Measurements from ENCODE around the gene CD300LB.
A peak's percentile ranks its signal among the peaks of the same experiment; 100 is the strongest.
"Not testable (repeated sequence)": the region's sequence is repeated elsewhere in the genome, so short reads cannot be mapped to it uniquely, and the experiment has no call there.

The CD300LB gene

DNA sequence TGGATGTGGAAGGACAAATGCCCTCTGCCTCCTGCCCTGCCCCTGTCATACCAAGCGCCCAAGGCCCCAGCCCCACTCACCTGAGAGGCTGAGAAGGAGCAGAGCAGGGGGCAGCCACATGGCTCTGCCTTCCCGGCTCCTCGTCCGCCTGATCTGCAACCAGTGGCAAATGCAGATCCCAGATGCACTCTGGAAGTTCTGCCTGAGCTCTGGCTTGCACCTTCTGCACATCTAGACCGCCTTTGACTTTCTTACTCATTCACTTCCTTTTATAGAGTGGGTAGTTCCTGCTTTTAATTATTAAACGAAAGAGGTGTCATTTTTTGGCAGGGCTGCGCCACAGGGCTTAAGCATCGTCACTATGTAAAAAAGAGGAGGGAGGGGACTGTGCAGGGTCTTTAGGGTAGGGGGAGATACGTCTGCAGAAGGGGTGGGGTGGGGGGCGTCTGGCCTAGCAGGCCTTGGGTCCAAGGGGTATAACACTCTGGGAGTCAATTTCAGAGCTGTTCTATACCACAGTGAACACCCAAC is at the start of gene CD300LB:
CD300LB (minus strand) TSS at position 245 of the 531 bp plus-strand sequence; CDS start at position 120, 125 bp downstream.
- DNase-seq, result peak in 1 of 2 experiments; percentile 8

DNA sequence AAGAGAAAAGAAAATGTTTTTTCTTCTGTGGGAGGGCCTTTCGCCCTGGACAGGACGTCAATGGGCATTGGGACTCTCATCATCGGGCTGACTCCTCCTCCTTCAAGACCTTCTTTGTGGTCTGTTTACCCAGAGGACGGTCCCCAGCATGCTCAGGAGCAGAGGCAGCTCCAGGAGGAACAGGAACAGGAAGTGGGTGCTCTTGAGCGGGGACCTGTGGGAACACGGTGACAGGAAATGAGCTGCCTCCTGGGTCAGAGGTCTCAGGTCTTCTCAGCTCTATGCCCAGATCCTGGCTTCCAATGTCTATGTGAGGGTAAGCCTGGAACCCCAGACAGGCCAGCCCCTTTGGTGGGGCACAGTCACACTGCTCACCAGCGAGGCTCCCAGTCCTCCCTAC is 48.6 kb upstream of the CD300LB start:
- DNase-seq, result peak; percentile 64 to 74

DNA sequence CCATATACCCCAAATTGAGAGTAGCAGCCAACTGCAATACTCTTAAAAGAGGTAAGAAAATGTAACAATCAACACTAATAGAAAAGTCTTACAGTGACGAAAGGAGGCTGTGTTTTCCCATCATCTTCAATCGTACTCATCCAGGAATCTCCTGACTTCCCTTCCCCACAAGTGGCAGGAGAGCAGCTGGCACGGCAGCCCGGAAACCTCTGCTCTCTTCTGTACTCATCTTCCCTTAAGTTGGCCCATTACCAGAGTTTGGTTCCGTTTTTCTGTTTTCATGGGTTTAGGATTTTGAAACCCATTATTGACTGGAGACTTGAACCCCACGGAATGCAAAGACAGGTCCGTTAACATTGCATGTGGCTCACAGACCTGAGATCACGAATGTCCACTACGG is 47.7 kb upstream of the CD300LB start:
- no peak for DNase-seq

DNA sequence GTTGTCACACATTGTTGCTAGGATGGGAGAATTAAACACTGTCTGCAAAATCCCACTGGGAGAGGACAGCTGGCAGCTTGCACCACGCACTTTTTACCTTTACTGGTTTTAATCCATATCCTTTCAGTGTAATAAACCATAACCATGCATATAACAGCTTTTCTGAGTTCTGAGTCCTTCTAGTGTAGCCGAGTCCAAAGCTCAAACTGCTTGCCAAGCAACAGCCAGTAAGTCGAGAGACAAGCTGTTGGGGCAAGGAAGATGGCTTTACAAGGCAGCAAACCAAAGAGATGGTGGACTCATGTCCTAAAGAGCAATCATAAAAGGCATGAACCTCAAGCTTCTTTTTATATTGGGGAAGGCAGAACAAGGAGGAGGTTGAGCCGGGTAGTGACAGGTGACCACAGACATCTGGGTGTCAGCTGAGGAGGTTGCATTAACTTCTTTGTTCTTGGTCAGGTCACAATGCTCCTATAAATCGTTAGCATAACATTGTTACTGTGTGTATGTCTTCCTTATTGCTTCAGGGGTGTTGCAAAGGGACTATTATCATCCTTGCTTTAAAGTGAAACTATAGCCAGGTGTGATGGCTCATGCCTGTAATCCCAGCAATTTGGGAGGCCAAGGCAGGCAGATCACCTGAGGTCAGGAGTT is 43.3 kb upstream of the CD300LB start:
- DNase-seq, result no peak

DNA sequence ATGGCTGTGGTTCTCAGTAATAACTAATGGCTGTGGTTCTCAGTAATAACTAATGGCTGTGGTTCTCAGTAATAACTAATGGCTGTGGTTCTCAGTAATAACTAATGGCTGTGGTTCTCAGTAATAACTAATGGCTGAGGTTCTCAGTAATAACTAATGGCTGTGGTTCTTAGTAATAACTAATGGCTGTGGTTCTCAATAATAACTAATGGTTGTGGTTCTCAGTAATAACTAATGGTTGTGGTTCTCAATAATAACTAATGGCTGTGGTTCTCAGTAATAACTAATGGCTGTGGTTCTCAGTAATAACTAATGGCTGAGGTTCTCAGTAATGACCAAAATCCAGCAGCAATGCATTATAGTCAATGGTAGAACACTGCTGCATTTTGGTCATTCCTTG is 42.4 kb upstream of the CD300LB start:
- not testable (repeated sequence) for DNase-seq

DNA sequence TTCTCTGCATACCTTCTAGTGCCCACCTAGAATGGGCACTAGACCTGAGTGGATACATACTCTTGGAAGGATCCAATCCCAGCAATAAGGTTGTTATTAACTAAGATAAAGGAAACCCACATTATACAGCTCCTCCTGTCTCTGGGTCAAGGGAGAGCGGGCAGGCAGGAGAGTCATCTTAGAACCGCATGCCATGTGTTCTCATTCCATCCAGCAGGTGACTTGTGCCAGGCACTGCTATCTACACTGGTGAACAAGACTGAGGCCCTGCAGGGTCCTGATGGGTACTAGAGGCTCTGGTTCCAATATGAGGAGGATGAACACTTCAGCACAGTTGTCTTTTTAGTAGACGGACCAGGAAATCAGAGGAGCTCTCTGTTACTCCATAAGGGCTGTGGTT is 41.9 kb upstream of the CD300LB start:
- DNase-seq, result no peak

DNA sequence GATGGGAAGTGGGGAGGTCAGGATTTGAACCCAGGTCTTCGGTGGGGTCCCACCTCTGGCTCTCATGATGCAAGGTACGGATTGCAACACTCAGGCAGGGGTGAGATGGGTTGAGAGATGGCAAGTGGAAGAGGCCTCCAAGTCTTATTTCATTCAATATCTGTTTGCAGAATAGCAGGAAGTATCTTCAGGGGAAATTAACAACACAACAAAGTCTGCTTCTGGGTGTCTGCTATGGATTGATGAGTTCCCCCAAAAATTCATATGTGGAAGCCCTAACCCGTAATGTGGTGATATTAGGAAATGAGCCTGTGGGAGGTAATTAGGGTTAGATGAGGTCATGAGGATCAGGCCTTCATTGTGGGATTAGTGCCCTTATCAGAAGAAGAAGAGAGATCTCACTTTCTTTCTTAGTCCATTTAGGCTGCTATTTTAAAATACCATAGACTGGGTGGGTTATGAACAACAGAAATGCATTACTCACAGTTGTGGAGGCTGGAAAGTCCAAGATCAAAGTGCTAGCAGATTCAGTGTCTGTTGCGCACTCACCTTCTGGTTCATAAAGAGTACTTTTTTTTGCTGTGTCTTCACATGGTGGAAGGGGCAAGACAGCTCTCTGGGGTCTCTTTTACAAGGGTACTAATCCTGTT is 40.5 kb upstream of the CD300LB start:
- no peak for DNase-seq

DNA sequence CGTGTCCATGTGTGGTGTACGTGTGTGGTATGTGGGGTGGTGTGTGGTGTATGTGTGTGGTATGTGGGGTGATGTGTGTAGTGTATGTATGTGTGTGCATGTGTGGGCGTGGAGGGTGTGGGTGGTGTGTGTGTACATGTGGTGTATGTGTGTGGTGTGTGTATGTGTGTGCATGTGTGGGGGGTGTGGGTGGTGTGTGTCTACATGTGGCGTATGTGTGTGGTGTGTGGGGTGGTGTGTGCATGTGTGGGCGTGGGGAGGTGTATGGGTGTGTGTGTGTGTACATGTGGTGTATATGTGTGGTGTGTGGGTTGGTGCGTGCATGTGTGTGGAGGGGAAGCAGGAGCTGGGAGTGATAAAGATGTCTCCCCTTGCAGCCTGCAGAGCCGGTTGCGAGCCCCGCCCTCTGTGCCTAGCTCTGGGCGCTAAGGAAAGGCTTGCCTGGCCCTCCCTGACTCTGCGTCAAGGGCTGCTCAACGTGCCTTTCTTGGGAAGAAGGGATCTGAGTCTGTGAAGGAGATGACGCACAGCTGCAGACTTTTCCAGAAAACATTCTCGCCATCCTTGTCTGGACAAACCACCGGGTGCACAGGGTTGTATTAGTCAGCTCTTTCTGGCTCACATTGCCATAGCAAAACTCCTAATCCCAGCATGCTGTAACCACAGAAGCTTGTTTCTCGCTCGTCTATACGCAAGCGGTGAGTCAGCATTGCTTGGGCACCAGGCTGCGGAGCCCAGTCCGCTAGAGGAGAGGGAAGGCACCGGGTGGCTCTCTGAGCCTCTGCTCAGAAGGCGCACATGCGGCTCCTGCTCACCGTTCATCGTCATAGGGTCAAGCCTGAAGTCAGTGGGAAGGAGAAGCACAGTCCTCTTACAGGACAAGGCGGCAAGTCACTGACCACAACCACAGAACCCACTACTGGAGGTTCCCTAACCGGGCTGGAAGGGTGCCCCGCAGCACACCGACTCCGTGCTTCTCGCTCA is 38.0 kb upstream of the CD300LB start:
- DNase-seq, result peak; percentile 95 to 96

DNA sequence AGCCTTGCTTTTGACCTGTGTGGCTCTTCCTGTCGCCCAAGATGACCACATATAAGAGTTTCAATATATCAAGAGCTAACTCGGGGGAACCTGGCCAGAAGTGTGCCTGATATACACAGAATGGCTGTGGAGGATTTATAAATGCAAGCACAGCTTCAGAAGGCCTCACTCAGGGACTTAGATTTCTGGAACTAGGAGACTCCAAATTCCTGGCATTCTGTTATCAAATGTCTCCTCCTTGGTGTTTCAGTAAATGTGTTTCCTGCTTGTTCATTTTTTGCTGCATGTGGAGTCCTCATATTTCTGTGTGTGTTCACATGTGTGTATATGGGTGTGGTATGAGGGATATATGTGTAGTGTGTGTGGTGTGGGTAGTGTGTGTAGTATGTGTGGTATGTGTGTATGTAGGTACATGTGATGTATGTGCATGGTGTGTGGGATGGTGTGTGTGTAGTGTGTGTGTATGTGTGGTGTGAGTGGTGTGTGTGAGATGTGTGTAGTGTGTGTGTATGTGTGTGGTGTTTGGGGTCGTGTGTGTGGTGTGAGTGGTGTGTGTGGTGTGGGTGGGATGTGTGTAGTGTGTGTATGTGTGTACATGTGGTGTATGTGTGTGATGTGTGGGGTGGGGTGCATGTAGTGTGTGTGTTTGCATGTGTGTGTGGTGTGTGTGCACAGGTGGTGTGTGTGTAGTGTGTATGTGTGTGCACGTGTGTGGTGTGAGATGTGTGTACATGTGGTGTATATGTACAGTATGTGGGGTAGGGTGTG is 37.0 kb upstream of the CD300LB start:
- DNase-seq, result no peak

DNA sequence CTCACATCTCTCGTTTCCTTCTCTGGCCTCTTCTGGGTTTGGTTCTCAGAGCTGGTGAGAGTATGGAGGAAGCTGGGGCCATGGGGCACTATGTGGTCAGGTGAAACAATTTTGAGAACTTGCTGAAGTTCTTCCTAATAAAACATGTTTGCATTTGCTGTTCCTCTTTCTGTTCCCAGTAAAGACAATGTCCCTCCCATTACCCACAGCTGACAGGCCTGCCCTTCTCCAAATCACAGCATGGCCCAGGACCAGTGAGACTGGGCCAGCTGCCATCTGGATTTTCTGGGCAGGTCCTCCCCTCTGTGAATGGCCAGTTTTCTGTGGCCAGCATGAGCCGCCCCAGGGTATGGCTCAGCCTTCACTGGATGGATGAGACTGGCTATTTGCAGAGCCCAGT is 36.1 kb upstream of the CD300LB start, which contains the start of gene CD300H:
CD300H (minus strand) TSS at position 113 of the 400 bp plus-strand sequence.
- DNase-seq, result no peak

DNA sequence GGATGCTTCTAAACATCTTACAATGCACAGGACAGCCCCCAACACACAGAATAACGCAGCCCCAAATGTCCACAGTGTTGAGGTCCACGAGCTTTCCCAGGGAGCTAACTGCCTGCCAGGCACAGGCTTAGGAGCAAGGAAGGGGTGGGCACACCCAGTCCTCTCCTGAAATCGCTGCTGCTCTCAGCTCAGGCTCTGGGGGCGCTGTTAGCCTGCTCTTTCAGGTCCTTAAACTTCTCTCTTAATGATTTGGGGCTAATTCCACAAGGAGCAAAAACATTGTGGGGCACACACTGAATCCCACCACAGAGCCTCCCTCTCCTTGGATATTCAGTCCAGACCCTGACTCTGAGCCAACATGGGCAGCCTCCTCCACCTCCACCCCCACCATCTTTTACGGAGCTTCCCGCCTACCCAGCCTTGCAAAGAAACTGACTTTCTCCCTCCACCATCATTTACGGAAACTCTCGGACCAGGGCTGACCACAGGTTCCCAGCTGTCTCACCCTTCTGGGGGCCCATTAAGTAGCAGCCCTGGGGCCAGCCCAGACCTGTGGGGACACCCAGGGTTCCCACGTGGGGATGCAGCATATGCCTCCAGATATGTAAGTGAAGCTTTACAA is 35.0 kb upstream of the CD300LB start:
- peak; percentile 72 to 90 for DNase-seq

DNA sequence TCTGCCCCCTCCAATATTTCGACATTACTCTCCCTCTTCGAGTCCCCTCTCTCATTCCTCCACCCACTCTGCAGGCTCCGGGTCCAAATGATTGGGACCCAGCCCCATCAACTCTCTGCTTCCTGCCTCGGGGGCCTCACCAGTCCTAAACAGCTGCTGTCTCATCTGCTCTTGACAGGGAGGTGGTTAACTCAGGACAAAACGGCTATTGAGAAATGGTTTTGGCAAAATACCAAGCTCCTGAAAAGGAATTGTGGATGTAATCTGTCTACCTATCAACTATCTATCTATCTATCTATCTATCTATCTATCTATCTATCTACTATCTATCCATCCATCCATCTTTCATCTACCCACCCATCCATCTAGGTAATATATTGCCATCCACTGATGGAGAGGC is 33.9 kb upstream of the CD300LB start:
- DNase-seq, result no peak

DNA sequence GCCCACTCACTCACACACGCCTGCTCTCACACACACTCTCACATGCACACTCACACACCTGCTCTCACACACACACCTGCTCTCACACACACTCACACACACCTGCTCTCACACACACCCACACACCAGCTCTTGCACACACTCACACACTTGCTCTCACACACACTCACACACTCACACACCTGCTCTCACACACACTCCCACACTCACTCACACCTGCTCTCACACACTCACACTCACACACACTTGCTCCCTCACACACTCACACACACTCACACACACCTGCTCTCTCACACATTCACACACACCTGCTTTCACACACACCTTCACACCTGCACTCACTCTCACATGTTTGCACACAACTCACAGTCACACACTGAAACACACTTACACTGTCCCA is 32.1 kb upstream of the CD300LB start:
- DNase-seq, result no peak

DNA sequence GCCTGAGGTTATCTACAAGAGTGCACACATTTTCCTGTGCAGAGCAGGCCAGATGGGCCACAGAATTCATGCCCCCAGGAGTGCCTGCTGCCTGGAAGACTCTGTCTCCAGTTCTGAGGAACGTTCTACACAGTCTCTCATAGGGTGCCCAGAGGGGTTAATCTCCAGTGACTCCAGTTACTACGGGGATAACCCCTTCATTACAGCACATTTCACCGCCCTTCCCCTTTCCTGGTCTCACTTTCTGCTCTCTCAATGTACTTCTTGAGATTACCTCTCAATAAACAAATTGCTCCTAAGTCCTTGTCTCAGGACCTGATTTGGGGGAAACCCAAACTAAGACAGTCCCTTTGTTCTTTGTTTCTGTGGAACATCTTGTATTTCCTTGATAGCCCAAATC is 30.3 kb upstream of the CD300LB start:
- DNase-seq, result no peak

DNA sequence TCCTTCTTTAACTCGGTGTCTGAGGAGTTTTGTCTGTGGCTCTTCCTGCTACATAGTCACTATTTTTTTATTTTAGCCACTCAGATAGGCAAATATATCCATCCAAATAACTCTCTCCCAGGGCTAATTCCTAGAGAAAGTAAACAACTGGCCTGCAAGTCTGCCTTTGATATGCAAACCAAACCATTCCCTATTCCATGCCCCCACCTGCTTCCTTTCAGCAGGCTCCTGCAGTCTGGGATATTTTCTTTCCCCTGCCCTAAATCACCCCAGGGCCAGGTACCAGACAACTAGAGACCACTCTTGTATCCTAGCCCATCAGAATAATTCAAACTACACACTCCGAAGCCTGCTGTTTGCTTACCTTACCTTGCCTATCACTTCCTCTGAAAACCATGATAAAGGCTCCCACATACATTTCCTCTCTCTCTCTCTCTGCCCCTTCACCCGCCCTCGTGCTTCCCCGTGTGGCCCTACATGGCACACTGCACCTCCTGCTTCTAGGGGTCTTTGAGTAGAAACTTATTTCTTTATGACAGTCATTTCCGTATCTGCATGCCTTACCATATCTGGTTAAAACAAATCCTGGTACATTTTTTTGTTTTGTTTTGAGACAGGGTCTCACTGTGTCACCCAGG is 27.7 kb upstream of the CD300LB start:
- DNase-seq, result no peak

DNA sequence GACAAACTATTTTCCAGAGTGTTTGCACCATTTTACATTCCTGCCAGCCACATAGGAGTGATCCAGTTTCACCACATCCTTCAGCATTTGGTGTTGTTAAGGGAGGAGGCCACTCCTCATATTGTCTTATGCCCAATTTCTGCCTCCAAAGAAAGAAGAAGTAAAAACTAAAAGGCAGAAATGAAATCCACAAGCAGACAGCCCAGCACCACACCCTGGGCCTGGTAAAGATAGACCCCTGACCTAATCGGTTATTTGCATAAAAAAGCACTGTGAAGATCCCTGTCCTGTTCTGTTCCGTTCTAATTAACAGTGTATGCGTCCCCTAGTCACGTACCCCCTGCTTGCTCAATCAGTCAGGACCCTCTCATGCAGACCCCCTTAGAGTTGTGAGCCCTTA is 27.1 kb upstream of the CD300LB start:
- not testable (repeated sequence) for DNase-seq

DNA sequence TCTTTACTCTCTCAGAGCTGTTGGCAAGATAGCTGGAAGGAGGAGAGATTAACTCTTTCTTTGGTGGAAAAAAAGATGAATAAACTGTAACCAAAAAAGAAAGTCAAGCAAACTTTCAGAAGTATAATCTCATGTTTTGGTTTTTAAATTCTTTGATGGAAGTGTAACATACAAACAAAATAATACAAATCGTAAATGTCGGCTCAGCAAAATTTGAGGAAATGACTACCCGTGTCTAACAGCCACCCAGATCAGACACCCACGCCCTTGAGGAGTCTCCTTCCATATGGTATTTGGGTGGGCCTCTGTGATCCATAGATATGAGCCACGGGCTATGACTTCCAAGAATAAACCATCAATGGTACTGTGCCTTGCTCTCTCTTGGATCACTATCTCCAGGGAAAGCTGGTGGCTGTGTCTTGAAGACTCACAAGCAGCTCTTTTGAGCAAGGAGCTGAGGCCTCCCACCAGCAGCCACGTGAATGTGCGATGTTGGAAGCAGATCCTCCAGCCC is 24.2 kb upstream of the CD300LB start:
- DNase-seq, result no peak

DNA sequence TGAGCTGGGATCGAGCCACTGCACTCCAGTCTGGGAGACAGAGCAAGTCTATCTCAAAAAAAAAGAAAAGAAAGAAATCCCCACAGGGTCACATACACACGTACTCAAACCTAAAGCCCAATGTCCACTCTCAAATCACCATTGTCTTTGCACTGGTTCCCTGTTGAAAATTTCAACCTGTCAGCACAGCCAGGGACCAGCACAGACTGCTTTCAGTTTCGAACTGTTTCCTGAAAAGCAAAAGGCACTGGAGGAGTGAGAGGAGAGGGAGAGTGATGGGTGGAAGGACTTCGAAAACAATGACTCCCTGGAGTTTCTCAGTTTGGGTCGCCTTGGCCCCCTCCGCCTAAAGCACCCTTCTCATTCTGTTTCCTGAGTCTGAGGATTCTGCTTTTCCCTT is 23.6 kb upstream of the CD300LB start:
- no peak for DNase-seq

DNA sequence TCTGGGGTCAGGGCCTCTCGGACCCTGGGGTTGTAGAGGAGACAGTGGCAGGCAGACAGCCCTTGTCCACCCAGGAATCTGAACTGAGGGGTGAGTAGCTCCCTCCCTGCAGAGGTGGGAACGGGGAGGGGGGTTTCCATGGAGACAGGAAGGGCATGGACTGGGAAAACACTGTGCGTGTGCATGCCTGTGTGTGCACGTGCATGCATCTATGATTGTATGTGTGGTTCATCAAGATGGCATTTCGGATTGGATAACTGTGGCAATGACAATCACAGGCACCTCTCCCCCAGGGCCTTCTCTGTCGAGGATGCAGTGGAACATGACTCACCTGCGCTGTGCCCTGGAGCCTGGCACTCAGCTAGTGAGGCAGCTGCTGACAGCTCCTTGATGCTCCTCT is 20.8 kb upstream of the CD300LB start:
- no peak for DNase-seq

DNA sequence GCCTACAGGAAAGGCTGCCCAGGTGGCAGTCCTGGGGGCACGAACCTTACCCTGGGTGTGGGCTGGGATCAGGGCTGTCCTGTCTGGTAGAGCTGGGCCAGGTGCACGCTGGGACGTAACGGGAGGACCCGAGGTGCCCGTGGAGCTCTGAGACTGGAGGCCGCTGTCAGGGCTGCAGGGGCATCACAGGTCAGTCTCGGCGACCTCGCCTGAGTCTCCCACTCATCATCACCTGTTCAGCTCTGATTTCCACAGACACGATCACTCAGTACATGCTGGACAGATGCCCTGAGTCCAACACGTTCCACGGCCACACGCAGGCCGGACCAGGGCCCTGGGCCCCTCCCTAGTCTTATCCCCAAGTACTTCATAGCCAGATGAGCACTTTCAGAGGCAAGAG is 19.3 kb upstream of the CD300LB start:
- DNase-seq, result no peak

DNA sequence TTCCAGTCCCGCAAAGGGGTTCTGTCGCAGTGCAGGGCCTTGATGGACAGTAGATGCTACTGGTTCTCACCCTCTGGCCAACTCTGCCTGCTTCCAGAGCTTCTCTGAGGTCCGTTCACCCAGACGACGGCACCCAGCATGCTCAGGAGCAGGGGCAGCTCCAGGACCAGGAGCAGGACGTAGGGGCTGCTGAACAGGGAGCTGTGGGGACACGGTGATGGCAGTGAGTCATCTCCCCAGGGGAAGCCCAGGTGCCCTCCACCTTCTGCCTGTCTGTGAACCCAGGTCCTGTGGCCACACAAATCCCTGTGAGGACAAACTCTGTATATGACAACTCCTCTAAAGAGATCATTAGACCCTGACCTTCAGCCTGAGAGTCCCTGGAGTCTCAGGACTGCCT is 18.1 kb upstream of the CD300LB start:
- DNase-seq, result no peak

Measured in Kasumi-1 (cell line).